ENCODE results near the gene STK40.

STK40 gene

DNA sequence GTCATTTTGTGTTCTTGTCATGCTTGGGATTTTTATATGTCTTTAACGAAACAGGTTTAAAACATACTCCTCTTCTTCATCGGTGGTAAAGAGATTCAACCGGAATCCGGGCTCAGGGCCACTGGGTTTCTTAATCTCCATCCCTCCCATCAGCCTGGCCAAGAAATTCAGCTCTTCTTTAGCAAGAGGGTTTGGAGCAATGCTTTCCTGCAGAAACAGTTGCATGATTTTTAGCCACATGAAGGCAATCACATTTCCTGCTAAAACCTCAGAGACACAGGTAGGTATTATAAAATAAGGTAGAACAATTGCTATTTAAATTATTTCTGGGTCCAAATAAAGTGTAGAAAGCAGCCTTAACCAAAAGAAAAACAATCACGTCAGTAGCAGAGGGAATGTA is 34.7 kb upstream of the STK40 start:
- TF ChIP-seq, protein P1, sequence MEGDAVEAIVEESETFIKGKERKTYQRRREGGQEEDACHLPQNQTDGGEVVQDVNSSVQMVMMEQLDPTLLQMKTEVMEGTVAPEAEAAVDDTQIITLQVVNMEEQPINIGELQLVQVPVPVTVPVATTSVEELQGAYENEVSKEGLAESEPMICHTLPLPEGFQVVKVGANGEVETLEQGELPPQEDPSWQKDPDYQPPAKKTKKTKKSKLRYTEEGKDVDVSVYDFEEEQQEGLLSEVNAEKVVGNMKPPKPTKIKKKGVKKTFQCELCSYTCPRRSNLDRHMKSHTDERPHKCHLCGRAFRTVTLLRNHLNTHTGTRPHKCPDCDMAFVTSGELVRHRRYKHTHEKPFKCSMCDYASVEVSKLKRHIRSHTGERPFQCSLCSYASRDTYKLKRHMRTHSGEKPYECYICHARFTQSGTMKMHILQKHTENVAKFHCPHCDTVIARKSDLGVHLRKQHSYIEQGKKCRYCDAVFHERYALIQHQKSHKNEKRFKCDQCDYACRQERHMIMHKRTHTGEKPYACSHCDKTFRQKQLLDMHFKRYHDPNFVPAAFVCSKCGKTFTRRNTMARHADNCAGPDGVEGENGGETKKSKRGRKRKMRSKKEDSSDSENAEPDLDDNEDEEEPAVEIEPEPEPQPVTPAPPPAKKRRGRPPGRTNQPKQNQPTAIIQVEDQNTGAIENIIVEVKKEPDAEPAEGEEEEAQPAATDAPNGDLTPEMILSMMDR (IDR thresholded peaks at IDR 0.05; ENCODE audit: low read depth, low read length, missing control alignments), result no peak
- DNase-seq (ENCODE audit: low read depth), result no peak
- H3K4me3 ChIP-seq (ENCODE audit: low read depth, low read length), result no peak overlapping the region

DNA sequence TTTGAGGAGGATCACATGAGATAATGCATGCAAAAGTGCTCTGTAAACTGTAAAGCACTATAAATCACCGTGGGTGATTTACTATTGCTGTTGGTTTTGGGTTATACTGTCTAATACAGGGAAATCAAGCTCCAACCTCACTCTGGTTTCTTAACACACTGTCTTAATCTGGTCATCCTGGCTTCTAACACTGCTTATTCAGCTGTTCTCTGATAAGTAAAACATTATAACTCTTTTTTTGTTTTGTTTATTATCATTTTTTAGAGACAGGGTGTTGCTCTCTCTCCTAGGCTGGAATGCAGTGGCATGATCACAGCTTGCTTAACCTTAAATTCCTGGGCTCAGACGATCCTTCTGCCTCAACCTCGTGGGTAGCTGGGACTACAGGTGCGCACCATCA is 33.8 kb upstream of the STK40 start:
- TF ChIP-seq, protein P1 (IDR thresholded peaks at IDR 0.05; ENCODE audit: low read depth, low read length, missing control alignments), result no peak
- H3K4me3 ChIP-seq (ENCODE audit: low read depth, low read length), result no peak overlapping the region
- DNase-seq (ENCODE audit: low read depth), result no peak

DNA sequence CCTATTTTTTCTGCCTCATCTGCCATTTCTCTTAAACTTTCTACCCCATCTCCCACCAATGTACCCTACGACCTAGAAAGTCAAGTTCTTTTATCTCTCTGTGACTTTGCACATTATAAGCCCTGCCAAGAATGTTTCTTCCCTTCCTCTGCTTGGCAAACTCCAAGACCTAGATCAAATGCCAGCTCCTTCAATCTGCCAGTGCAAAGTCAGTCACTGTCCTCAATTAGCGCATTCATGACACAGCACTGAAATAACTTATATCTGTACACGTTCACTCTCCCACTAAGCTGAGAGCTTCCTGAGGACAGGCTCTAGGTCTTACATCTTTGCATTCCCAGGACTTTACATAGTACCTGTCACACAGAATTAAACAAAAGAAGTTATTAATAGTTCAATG is 33.4 kb upstream of the STK40 start:
- no peak overlapping the region for H3K4me3 ChIP-seq (ENCODE audit: low read depth, low read length)
- DNase-seq (ENCODE audit: low read depth), result no peak
- TF ChIP-seq, protein P1 (IDR thresholded peaks at IDR 0.05; ENCODE audit: low read depth, low read length, missing control alignments), result no peak

DNA sequence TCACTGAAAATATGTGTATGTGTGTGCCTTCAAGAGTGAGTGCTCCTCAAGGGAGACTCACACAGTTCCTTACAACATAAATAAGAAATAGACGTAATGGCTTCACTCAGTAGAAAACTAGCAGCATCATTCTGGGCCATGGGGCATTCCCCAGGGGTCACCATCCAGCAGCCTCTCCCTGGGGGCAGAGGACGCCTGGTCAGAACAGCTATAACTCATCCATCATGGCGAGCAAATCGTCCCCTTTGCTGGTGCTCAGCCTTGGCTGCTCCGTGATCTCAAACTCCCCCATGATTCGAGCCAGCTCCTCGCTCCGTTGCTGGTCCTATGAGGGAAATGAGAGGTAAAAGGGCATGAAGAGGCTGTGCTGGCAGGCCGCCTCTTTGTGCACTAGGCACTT is 32.2 kb upstream of the STK40 start:
- no peak for DNase-seq (ENCODE audit: low read depth)
- no peak overlapping the region for H3K4me3 ChIP-seq (ENCODE audit: low read depth, low read length)
- TF ChIP-seq, protein P1 (IDR thresholded peaks at IDR 0.05; ENCODE audit: low read depth, low read length, missing control alignments), result no peak

DNA sequence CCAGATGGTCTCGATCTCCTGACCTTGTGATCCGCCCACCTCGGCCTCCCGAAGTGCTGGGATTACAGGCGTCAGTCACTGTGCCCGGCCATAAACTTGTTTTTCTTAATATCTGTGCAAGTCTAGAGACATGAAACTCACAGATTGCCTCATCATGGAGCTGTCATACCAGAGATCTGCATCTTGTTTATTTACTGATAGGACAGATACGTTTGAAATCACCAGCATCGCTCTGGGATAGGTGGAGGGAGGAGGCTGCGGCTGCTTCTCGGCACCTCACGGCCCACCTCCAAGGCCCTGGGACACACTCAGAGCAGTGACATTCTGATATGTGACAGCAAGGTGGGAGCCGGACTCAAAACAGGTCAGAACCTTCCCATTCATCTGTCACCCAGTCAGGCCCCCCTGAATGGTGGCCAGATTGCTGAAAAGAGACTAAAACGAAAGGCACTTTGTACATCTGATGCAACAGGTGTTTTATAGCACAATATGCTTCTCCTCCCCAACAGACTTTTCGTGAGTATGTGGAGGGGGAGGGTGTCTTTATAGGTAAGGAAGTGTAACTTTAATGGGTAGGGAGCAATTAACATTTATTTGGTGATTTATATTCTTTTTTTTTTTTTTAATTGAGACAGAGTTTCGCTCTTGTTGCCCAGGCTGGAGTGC is 30.1 kb upstream of the STK40 start:
- H3K4me3 ChIP-seq (ENCODE audit: low read depth, low read length), result no peak overlapping the region
- TF ChIP-seq, protein P1 (IDR thresholded peaks at IDR 0.05; ENCODE audit: low read depth, low read length, missing control alignments), result no peak
- no peak for DNase-seq (ENCODE audit: low read depth)

DNA sequence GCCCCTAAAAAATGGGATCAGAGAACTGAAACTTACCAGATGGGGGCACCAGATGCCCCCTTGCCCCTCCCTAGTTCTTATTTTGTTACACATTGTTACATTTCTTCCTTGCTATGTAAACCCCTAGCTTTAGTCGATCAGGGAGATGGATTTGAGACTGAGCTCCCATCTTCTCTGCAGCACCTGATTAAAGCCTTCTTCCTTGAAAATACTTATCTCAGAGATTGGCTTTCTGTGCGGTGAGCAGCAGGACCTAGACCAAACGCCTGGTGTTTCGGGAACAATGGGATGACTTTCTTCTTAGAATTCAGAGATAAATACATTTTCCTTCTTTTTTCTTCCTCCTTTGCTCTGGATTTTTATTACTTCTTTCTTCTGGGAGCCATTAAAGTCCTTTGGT is 28.7 kb upstream of the STK40 start:
- H3K4me3 ChIP-seq (ENCODE audit: low read depth, low read length), result no peak overlapping the region
- TF ChIP-seq, protein P1 (IDR thresholded peaks at IDR 0.05; ENCODE audit: low read depth, low read length, missing control alignments), result no peak

More for the DNA sequence above, 28.7 kb upstream of the STK40 start:
- DNase-seq (ENCODE audit: low read depth), result no peak

Data from GM12864 (cell line).